SKM-1 (cell line): ENCODE results near the gene TMEM267.
"Not testable (repeated sequence)": the region's sequence is repeated elsewhere in the genome, so short reads cannot be mapped to it uniquely, and the experiment has no call there.

Experiments
- DNase-seq: peaks from one replicate; lab custom pipeline; 2025; ENCODE audit not compliant: unreplicated experiment; lab: John Stamatoyannopoulos, UW

TMEM267 gene

DNA sequence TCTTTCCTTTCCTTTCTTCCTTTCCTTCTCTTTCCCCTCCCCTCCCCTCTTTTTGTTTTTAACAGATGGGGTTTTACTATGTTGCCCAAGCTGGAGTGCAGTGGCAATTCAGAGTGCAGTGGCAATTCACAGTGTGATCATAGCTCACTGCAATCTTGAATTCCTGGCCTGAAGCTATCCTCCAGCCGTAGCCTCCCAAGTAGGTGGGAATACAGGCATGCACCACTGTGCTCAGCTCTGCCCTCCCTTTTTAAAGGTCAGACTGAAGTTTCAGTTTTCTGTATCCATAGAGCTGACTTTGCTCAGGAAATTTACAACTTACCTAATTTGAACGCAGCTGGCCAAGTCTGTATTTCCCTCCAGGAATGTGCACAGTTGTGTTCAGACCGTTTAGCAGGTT is 72.2 kb downstream of the TMEM267 start:
- DNase-seq, result no peak

- no peak for DNase-seq
These were observed 73.3 kb downstream of the TMEM267 start for GRCh38 chr5:43410414-43410813.

DNA sequence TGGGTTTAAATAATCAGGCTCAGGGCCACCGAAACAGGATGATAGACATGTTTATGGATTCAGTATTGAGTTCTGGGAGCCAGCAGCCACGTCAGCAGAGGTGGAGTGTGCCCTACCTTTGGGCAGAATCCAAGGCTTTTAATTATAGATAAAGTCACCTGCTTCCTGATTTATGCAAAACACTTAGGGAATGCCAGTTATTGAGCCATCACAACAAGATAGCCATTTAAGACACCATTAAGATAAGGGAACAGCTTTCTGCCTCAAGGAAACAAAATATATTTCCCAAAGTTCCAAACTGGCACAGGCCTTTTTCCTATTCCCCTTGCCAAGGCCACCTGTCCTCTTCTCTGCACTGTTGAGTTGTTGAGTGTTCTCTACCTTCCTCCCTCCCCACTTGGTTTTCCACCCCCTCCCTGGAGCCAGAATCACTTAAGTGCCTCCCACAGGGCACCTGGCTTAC is 73.8 kb downstream of the TMEM267 start:
- no peak for DNase-seq

DNA sequence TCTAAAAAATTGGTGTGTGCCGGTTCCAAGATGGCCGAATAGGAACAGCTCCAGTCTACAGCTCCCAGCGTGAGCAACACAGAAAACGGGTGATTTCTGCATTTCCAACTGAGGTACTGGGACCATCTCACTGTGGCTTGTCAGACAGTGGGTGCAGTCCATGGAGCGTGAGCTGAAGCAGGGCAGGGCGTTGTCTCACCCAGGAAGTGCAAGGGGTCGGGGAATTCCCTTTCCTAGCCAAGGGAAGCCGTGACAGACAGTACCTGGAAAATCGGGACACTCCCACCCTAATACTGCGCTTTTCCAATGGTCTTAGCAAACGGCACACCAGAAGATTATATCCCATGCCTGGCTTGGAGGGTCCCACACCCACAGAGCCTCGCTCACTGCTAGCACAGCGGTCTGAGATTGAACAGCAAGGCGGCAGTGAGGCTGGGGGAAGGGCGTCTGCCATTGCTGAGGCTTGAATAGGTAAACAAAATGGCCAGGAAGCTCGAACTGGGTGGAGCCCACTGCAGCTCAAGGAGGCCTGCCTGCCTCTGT is 81.1 kb downstream of the TMEM267 start:
- not testable (repeated sequence) for DNase-seq

GRCh38 chr5:43401827-43402226 is 81.8 kb downstream of the TMEM267 start:
- DNase-seq, result no peak

- no peak for DNase-seq
These were observed 83.6 kb downstream of the TMEM267 start for GRCh38 chr5:43400082-43400481.

- no peak for DNase-seq
These were observed 86.8 kb downstream of the TMEM267 start for GRCh38 chr5:43396762-43397304.
